HL-60 (cell line): ENCODE results near the gene STXBP1.

Experiments used
- DNase-seq, 2 experiments: peaks; one replicate each; pipeline ENCODE4 v3.0.0-alpha.2; 2010 to 2020; ENCODE audit warnings: low read depth in 1 of 2, low spot score in 1 of 2
- H3K27ac ChIP-seq: fragments of 250-450 bp; sonication (Bioruptor Pico); replicated peaks from 2 replicates; pipeline ENCODE4 v1.5.1; 2020; ENCODE audit warnings: mild to moderate bottlenecking, moderate library complexity
- H3K27me3 ChIP-seq: fragments of 250-450 bp; sonication (Bioruptor Pico); 2 replicates; pipeline ENCODE4 v1.5.1; 2021; ENCODE audit warnings: mild to moderate bottlenecking, moderate library complexity; ENCODE audit not compliant: insufficient read depth, poor library complexity, severe bottlenecking
- H3K4me3 ChIP-seq: replicated peaks from 2 replicates; pipeline ENCODE4 v1.5.1; 2011; ENCODE audit warnings: mild to moderate bottlenecking, control low read depth, low read length; ENCODE audit not compliant: insufficient read depth
- CTCF ChIP-seq: IDR thresholded peaks from one replicate; pipeline ENCODE4 v1.5.1; 2011; ENCODE audit warnings: low read length, control low read depth, inconsistent platforms; ENCODE audit not compliant: insufficient read depth
- GABPA ChIP-seq: IDR thresholded peaks from 2 replicates; pipeline ENCODE4 v1.6.1; 2012; ENCODE audit warnings: low read depth
- POLR2AphosphoS5 ChIP-seq: IDR thresholded peaks from 2 replicates; pipeline ENCODE4 v1.6.1; 2012; ENCODE audit warnings: low read depth
- REST ChIP-seq: IDR thresholded peaks from 2 replicates; pipeline ENCODE4 v1.6.1; 2012; ENCODE audit warnings: low read depth; ENCODE audit not compliant: insufficient replicate concordance
- SPI1 ChIP-seq: IDR thresholded peaks from 2 replicates; pipeline ENCODE4 v1.6.1; 2012; ENCODE audit warnings: low read depth, mild to moderate bottlenecking, borderline replicate concordance

The STXBP1 gene

GRCh38 chr9:127667906-127668305 is 55.8 kb downstream of the STXBP1 start:
- Histone ChIP-seq H3K4me3 (no peak overlapping the region), H3K27ac (no peak overlapping the region), H3K27me3 (no peaks in the 10 kb centered on the region)
- TF ChIP-seq GABPA (no peak), POLR2AphosphoS5 (no peak), REST (no peak), SPI1 (no peak), CTCF (no peak)
- DNase-seq = no peak

- Histone ChIP-seq H3K4me3 (no peak overlapping the region), H3K27ac (no peak overlapping the region), H3K27me3 (no peaks in the 10 kb centered on the region)
- no peak for DNase-seq
- TF ChIP-seq SPI1 (no peak), CTCF (no peak), GABPA (no peak), REST (peak; percentile 42), POLR2AphosphoS5 (no peak)
These were observed 61.2 kb downstream of the STXBP1 start for GRCh38 chr9:127673234-127673633.

GRCh38 chr9:127676638-127677037 is 64.6 kb downstream of the STXBP1 start:
- no peak for TF ChIP-seq REST
- TF ChIP-seq GABPA = no peak
- no peak for TF ChIP-seq SPI1
- TF ChIP-seq CTCF = no peak
- TF ChIP-seq POLR2AphosphoS5 = no peak
- no peak overlapping the region for H3K4me3 ChIP-seq
- DNase-seq = no peak
- no peak overlapping the region for H3K27ac ChIP-seq
- H3K27me3 ChIP-seq = no peaks in the 10 kb centered on the region
